Progenitor cell of endocrine pancreas (in vitro differentiated cells): ENCODE data around the gene PGPEP1. TPM values are rescaled to one million over a fixed set of nuclear protein-coding genes. Genes with fewer than 3 reads are reported as not detected.
"Not testable (repeated sequence)": the region's sequence is repeated elsewhere in the genome, so short reads cannot be mapped to it uniquely, and the experiment has no call there.

Experiments used
- DNase-seq: peaks from one replicate; pipeline ENCODE4 v3.0.0; 2021; ENCODE audit warnings: low spot score; ENCODE audit not compliant: unreplicated experiment
- H3K27ac Mint-ChIP-seq: 2 replicates; pipeline ENCODE4 v1.8.0; 2021; ENCODE audit warnings: mild to moderate bottlenecking, moderate library complexity, mixed read lengths
- H3K27me3 Mint-ChIP-seq: 2 replicates; pipeline ENCODE4 v1.8.0; 2021; ENCODE audit warnings: mixed read lengths
- H3K36me3 Mint-ChIP-seq: 2 replicates; pipeline ENCODE4 v1.8.0; 2022; ENCODE audit warnings: mixed read lengths; ENCODE audit not compliant: insufficient read depth
- H3K4me1 Mint-ChIP-seq: 2 replicates; pipeline ENCODE4 v1.8.0; 2021; ENCODE audit warnings: low read depth, mixed read lengths
- H3K4me3 Mint-ChIP-seq: 2 replicates; pipeline ENCODE4 v1.8.0; 2021; ENCODE audit warnings: low read depth, mild to moderate bottlenecking, moderate library complexity, mixed read lengths
- H3K9me3 Mint-ChIP-seq: 2 replicates; pipeline ENCODE4 v1.8.0; 2021; ENCODE audit warnings: low read depth, mixed read lengths
- CTCF ChIP-seq: fragments of 200-600 bp; sonication (generic); IDR thresholded peaks from one replicate; pipeline ENCODE4 v1.5.0; 2021; ENCODE audit warnings: antibody characterized with exemption, mild to moderate bottlenecking; ENCODE audit not compliant: unreplicated experiment
- total RNA-seq: library from RNA; stranded (reverse); gene quantifications from 2 replicates; pipeline ENCODE4 v1.2.1, GENCODE V29; 2021

The PGPEP1 gene
- total RNA-seq, 1 donor from 2014 or later = 51.3 TPM

DNA sequence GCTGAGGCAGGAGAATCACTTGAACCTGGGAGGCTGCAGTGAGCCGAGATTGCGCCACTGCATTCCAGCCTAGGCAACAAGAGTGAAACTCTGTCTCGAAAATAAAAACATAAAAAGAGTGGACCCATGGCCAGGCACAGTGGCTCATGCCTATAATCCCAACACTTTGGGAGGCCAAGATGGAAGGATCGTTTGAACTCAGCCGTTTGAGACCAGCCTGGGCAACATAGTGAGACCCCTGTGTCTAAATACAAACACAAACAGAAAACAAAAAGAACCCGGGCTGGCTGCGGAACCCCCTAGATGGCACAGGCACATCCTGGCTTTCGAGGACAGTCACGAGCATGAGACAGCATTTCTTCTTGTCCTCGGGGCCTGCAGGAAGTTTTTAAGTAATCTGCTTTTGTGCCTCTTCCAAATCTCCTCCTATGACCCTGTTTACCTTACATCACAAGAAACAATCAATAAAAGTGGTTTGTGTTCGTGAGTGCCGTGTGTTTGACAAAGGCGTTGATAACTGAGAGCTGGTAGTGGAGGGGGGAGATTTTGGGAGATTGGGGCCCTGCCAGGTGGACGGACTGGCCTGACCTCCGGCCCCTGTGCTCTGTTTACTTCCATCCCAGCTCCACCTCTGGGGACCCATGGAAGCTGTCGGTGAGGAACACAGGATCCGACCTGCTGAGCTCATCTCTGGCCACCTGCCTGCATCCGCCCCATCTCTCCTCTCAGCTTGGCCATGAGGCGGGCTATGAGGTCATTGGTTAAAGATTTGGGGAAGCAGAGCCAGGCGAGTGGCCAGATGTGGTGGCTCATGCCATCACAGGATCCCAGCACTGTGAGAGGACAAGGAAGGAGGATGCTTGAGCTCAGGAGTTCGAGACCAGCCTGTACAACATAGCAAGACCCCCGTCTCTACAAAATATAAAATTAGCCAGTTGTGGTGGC, 39.7 kb downstream of the PGPEP1 start:
- H3K27ac Mint-ChIP-seq = peak overlapping the region; percentile 93
- H3K4me3 Mint-ChIP-seq = no peak overlapping the region
- H3K36me3 Mint-ChIP-seq = peaks cover 2% of the 10 kb centered on the region
- no peaks in the 10 kb centered on the region for H3K27me3 Mint-ChIP-seq
- TF ChIP-seq CTCF = no peak
- no peaks in the 10 kb centered on the region for H3K9me3 Mint-ChIP-seq
- DNase-seq = peak; percentile 23
- peaks cover 26% of the 10 kb centered on the region for H3K4me1 Mint-ChIP-seq

GRCh38 chr19:18380843-18381242, 40.4 kb downstream of the PGPEP1 start:
- peaks cover 2% of the 10 kb centered on the region for H3K36me3 Mint-ChIP-seq
- H3K27ac Mint-ChIP-seq = no peak overlapping the region
- no peak for DNase-seq
- TF ChIP-seq CTCF = no peak
- no peak overlapping the region for H3K4me3 Mint-ChIP-seq
- H3K9me3 Mint-ChIP-seq = no peaks in the 10 kb centered on the region
- H3K27me3 Mint-ChIP-seq = no peaks in the 10 kb centered on the region
- H3K4me1 Mint-ChIP-seq = peaks cover 30% of the 10 kb centered on the region

GRCh38 chr19:18383622-18384021, 43.2 kb downstream of the PGPEP1 start:
- not testable (repeated sequence) for H3K27ac Mint-ChIP-seq, H3K27me3 Mint-ChIP-seq, H3K4me3 Mint-ChIP-seq, H3K9me3 Mint-ChIP-seq, H3K36me3 Mint-ChIP-seq, DNase-seq
- peaks cover 30% of the 10 kb centered on the region for H3K4me1 Mint-ChIP-seq

DNA sequence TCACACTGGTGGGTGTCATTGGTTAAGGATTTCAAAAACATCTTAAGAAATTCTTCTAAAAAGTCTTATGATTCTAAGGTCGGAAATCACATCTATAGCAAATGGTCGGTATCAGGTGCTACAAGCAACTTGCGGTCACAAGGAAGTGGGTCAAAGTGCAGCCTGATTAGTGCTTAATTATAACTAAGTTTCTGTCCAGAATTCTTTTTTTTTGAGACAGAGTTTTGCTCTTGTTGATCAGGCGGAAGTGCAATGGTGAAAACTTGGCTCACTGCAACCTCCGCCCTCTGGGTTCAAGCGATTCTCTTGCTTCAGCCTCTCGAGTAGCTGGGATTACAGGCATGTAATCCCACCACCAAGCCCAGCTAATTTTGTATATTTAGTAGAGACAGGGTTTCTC, 44.4 kb downstream of the PGPEP1 start:
- H3K36me3 Mint-ChIP-seq = peaks cover 2% of the 10 kb centered on the region
- DNase-seq = no peak
- TF ChIP-seq CTCF = no peak
- peaks cover 30% of the 10 kb centered on the region for H3K4me1 Mint-ChIP-seq
- H3K27ac Mint-ChIP-seq = peak overlapping the region; percentile 78
- H3K9me3 Mint-ChIP-seq = no peaks in the 10 kb centered on the region
- H3K4me3 Mint-ChIP-seq = no peak overlapping the region
- H3K27me3 Mint-ChIP-seq = no peaks in the 10 kb centered on the region

GRCh38 chr19:18385359-18385674, 44.9 kb downstream of the PGPEP1 start:
- DNase-seq = no peak
- no peak for TF ChIP-seq CTCF
- H3K4me3 Mint-ChIP-seq = no peak overlapping the region
- peaks cover 25% of the 10 kb centered on the region for H3K4me1 Mint-ChIP-seq
- peak overlapping the region; percentile 85 for H3K27ac Mint-ChIP-seq
- no peaks in the 10 kb centered on the region for H3K27me3 Mint-ChIP-seq
- peaks cover 3% of the 10 kb centered on the region for H3K36me3 Mint-ChIP-seq
- H3K9me3 Mint-ChIP-seq = no peaks in the 10 kb centered on the region
